Stimulated activated CD4-positive, alpha-beta T cell treated with anti-CD3 and anti-CD28 coated beads, Interleukin-1b, Interleukin-23, amount 100 ng/mL, for 24 hours (primary cell): ENCODE measurements around the gene PALM3.
A peak's percentile ranks its signal among the peaks of the same experiment; 100 is the strongest.

ENCODE experiments used
- DNase-seq, 4 experiments: peaks; one replicate each; pipeline ENCODE4 v3.0.0-alpha.2; 2020; ENCODE audit warnings: low read depth in 4 of 4, low spot score in 1 of 4

The PALM3 gene, protein sequence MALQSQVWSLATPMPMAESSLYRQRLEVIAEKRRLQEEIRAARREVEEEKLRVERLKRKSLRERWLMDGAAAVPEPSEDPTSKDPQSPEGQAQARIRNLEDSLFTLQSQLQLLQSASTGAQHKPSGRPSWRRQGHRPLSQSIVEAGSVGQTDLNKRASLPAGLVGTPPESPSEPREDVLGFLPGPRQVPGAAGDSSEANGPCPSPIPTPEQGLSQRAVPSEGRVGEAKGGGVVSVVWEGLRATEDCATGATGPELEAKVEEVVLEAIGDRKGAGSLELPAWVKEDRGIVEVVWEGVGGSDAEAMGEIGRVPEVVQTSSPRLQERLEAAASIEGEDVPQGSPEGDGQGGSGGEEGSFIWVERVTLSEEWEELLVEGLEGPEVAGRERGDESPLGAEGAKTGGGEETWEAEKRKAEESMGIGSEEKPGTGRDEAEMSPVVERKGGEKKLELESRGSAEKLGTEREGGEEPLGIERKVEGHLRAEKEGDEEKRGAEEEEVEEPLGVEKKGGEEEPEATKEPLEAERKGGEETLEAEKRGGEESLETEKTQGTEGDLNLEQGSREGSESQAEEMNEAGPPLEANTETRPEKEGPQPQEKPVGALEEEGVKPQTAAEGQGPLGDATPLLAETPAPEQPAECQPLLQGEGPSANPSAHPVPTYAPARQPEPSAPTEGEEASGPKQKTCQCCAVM

DNA sequence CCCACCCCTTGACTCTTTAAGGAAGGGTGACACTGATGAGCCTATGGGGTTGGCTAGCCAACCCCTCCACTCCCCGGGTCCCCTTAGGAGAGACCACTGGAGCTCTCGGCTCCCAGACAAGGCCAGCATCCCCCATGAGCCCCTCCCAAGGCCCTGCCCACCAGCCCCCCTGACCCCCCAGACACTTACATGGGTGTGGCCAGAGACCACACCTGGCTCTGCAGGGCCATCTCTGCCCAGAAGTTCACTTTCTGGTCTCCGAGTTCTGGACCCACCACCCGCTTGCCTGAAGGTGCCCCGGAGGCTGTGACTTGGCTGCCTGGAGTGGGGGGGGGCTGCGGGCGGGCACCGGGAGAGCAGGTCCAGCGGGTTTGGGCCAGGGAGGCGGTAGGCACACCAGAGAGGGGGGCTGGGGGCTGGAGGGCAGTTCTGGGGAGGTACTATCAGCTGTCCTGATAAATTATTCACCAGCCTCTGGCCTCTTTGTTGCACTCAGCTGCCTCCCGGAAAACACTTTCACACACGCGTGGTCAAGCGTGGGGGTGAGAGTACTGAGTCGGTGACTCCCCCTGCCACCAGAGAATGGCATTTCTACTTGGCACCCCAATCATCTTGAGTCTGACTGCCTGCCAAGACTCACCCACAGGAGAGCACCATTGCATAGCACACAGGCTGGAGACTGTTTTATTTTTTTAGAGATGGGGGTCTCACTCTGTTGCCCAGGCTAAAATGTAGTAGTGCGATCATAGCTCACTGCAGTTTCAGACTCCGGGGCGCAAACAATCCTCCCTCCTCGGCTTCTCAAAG lies at the start of gene PALM3:
Gene PALM3, minus strand, starts transcription at position 326 of the 807 bp plus-strand sequence. Its CDS starts 96 bp downstream, at position 230.
- DNase-seq = no peak

GRCh38 chr19:14111486-14111885 lies 49.6 kb upstream of the PALM3 start:
- DNase-seq = no peak

- no peak for DNase-seq
Measured at GRCh38 chr19:14110650-14111049, 48.8 kb upstream of the PALM3 start.

DNA sequence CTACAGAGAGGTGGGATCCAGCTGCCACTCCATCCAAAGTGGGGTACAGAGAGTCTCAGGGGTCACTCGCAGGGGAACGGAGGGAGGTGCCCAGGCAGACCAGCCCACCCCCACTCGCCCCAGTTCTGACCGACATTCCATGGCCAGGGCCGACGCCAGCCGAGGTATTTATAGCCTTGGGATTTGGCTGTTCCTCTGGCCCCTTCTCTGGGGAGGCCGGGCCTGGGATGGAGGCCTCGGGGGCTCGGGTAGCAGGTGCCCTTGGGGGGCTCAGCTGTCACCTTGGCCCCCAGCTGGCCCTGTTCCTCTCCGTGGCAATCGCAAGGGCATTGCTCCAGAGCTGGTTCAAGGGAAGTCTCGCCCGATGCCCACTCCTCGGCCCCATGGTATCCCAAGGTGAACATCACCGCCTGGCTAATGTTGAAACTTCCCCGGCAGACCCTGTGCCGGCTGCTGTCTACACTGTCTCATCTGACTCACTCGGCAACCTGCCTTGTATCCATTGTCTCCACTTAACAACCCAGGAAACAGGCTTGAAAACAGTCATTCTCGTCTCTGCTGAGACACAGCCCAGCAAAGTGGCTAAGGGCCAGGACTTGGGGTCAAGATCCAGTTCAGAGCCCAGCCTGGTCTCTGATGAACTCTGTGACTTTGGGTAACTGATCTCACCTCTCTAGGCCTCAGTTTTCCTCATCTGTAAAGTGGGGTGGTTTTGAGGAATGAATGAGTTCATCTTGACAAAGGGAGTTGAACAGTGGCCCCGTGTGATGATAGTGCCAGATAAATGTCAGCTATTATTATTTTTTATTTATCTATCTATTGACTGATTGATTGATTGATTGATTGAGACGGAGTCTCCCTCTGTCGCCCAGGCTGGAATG lies 45.9 kb upstream of the PALM3 start:
- no peak for DNase-seq

GRCh38 chr19:14106840-14107239 lies 45.0 kb upstream of the PALM3 start:
- no peak for DNase-seq

- DNase-seq = no peak
Measured at GRCh38 chr19:14105680-14106079, 43.8 kb upstream of the PALM3 start.

GRCh38 chr19:14103310-14103709 lies 41.4 kb upstream of the PALM3 start:
- DNase-seq = no peak

DNA sequence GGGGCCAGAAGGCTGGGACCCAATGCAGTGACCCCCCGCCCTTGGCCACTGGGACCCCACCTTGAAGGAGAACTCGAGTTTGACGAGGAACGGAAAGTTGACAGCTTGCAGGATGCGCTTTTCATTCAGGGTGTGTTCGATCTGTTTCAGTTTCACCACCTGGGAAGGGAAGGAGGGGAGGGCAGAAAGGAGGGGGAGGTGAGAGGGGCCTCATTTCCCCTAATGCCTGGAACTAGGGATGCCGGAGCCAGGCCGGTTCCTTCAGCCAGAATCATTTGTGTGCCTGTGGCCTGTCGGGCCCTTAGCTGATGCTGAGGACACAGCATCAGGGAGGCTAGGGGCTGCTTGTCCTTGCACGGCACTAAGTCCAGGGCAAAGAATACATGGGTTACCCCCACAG lies 40.9 kb upstream of the PALM3 start:
- DNase-seq = no peak

- DNase-seq = no peak
Measured at GRCh38 chr19:14102102-14102696, 40.3 kb upstream of the PALM3 start.

- no peak for DNase-seq
Measured at GRCh38 chr19:14101003-14101545, 39.2 kb upstream of the PALM3 start.

DNA sequence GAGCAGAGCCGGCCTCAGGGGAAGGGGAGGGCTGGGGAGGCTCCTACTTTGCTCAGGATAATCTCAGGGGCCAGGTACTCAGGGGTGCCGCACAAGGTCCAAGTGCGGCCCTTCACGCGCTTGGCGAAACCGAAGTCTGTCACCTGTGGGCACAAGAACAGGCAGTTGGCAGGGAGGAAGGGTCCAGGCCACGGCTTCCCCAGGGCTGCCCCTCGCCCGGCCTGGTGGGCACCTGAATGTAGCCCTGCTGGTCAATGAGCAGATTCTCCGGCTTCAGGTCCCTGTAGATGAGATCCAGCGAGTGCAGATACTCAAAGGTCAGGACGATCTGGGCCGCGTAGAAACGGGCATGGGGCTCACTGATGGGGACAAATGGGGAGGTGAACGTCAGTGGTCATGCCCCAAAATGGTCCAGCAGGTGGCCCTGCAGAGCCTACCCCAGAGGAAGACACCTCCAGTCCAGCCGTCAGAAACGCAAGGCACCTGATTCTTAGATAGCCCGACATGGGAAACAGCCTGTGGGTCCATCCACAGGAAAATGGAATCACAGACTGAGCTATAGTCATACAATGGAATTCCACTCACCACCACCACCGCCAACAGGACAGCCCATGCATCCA lies 35.8 kb upstream of the PALM3 start:
- DNase-seq = no peak

GRCh38 chr19:14096272-14096992 lies 34.6 kb upstream of the PALM3 start:
- DNase-seq = no peak

DNA sequence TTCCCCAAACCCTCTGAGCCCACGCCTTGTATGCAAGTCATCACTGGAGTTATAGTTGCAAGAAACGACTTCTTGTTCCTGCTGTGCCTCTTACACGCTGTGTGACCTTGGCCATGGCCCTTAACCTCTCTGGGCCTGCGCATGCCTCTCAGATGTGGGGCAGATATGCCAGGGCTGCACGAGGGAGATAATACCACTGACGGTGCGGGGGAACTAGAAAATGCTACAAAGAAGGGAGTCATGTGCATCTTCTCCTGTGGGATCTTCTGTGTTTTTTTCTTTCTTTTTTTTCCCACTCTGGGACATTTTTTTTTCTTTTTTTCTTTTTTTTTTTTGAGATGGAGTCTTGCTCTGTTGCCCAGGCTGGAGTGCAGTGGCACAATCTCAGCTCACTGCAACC lies 33.0 kb upstream of the PALM3 start:
- no peak for DNase-seq

- DNase-seq = no peak
Measured at GRCh38 chr19:14093117-14093823, 31.4 kb upstream of the PALM3 start.

GRCh38 chr19:14091813-14092462 lies 30.1 kb upstream of the PALM3 start:
- DNase-seq = no peak

DNA sequence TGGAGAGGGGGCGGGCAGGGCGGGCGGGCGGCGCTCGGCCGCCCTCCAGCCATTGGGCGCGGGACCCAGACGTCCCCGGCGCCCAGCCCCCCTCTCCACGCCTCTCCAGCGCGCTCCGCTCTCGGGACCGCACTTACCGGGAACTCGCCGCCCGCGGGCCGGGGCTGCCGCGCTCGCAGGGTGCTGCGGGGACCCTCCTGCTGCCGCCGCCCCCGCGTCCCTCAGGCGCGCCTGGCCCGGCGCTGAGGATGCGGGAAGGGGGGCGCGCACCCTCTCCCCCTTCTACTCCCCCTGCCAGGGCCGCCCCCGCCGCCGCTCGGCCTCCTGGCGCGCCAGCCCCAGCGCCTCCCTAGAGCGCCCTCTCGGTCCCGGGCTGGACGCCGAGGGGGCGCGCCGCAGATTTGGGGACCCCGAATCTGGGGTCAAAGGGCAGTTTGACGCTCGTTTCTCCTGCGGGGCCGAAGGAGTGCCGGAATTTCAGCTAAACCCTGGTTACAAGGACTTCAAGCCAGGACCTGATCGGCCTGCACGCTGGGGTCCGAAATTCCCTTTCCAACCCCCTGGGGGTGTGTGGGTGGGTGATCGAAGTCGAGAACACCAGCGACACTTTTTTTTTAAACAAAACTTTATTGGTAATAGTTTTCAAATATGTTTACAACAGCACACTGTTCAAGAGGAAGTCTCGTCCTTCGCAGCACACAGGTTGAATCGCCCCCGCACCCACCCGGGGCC lies 29.4 kb upstream of the PALM3 start:
- peak in 1 of 4 experiments; percentile 29 for DNase-seq

GRCh38 chr19:14090509-14091080 lies 28.7 kb upstream of the PALM3 start, which contains the start of gene SAMD1:
Gene SAMD1 (minus strand): TSS chr19:14090751.
- peak; percentile 57 to 83 (median 80) for DNase-seq
